KMS-11 (cell line): ENCODE measurements around the gene RNF213.

Experiments used
- H2AFZ ChIP-seq: fragments of 200-600 bp; sonication (generic); 2 replicates; pipeline ENCODE4 v1.6.1; 2016; ENCODE audit warnings: antibody characterized with exemption, mixed run types, low read depth
- H3K27ac ChIP-seq: fragments of 200-600 bp; sonication (generic); 2 replicates; pipeline ENCODE4 v1.6.1; 2016; ENCODE audit warnings: mild to moderate bottlenecking, mixed run types
- H3K27me3 ChIP-seq: fragments of 200-600 bp; sonication (generic); 2 replicates; pipeline ENCODE4 v1.6.1; 2017; ENCODE audit warnings: mild to moderate bottlenecking, low read depth, mixed run types, moderate library complexity; ENCODE audit not compliant: insufficient read depth
- H3K36me3 ChIP-seq: fragments of 200-600 bp; sonication (generic); 2 replicates; pipeline ENCODE4 v1.6.1; 2017; ENCODE audit warnings: mild to moderate bottlenecking, mixed run types; ENCODE audit not compliant: insufficient read depth
- H3K4me1 ChIP-seq: fragments of 200-600 bp; sonication (generic); 2 replicates; pipeline ENCODE4 v1.6.1; 2016; ENCODE audit warnings: mild to moderate bottlenecking, low read depth, mixed run types; ENCODE audit not compliant: poor library complexity, severe bottlenecking
- H3K4me2 ChIP-seq: fragments of 200-600 bp; sonication (generic); 2 replicates; pipeline ENCODE4 v1.7.0; 2016; ENCODE audit warnings: mild to moderate bottlenecking, mixed run types
- H3K4me3 ChIP-seq: fragments of 200-600 bp; sonication (generic); IDR thresholded peaks from 2 replicates; pipeline ENCODE4 v1.6.1; 2017; ENCODE audit warnings: low read depth, low read length, mixed read lengths; ENCODE audit not compliant: insufficient read depth
- H3K79me2 ChIP-seq: fragments of 200-600 bp; sonication (generic); 2 replicates; pipeline ENCODE4 v1.6.1; 2016; ENCODE audit warnings: low read depth, mixed run types; ENCODE audit not compliant: insufficient read depth
- H3K9ac ChIP-seq: fragments of 200-600 bp; sonication (generic); 2 replicates; pipeline ENCODE4 v1.6.1; 2016; ENCODE audit warnings: mild to moderate bottlenecking, mixed run types
- H4K20me1 ChIP-seq: fragments of 200-600 bp; sonication (generic); 2 replicates; pipeline ENCODE4 v1.6.1; 2016; ENCODE audit warnings: mild to moderate bottlenecking, mixed run types; ENCODE audit not compliant: insufficient read depth
- CTCF ChIP-seq: fragments of 200-600 bp; sonication (generic); conservative IDR thresholded peaks from 2 replicates; pipeline ENCODE4 v1.6.1; 2017; ENCODE audit warnings: low read depth, mild to moderate bottlenecking, antibody characterized with exemption, low read length, moderate library complexity, mixed read lengths

RNF213 gene

GRCh38 chr17:80427366-80428282 lies 167.0 kb downstream of the RNF213 start:
- Histone ChIP-seq H2AFZ (no peak overlapping the region), H3K27me3 (peaks cover 78% of the 10 kb centered on the region), H3K4me3 (no peak overlapping the region), H3K4me1 (no peaks in the 10 kb centered on the region), H3K27ac (no peak overlapping the region), H4K20me1 (no peaks in the 10 kb centered on the region), H3K36me3 (no peaks in the 10 kb centered on the region), H3K4me2 (no peak overlapping the region), H3K9ac (no peak overlapping the region), H3K79me2 (no peaks in the 10 kb centered on the region)
- no peak for TF ChIP-seq CTCF

- no peak overlapping the region for H3K4me3 ChIP-seq
- no peak overlapping the region for H3K9ac ChIP-seq
- no peaks in the 10 kb centered on the region for H3K79me2 ChIP-seq
- H3K27ac ChIP-seq, result no peak overlapping the region
- no peaks in the 10 kb centered on the region for H3K36me3 ChIP-seq
- H3K4me1 ChIP-seq, result no peaks in the 10 kb centered on the region
- no peak for TF ChIP-seq CTCF
- peaks cover 85% of the 10 kb centered on the region for H3K27me3 ChIP-seq
- H4K20me1 ChIP-seq, result no peaks in the 10 kb centered on the region
- no peak overlapping the region for H3K4me2 ChIP-seq
- no peak overlapping the region for H2AFZ ChIP-seq
Observed at GRCh38 chr17:80428363-80428762, 167.7 kb downstream of the RNF213 start.

GRCh38 chr17:80428796-80429195 lies 168.1 kb downstream of the RNF213 start:
- Histone ChIP-seq H3K4me3 (no peak overlapping the region), H3K27ac (no peak overlapping the region), H4K20me1 (no peaks in the 10 kb centered on the region), H3K9ac (no peak overlapping the region), H3K79me2 (no peaks in the 10 kb centered on the region), H2AFZ (no peak overlapping the region), H3K27me3 (peaks cover 90% of the 10 kb centered on the region), H3K4me1 (no peaks in the 10 kb centered on the region), H3K36me3 (no peaks in the 10 kb centered on the region), H3K4me2 (no peak overlapping the region)
- TF ChIP-seq CTCF, result no peak

GRCh38 chr17:80429356-80430275 lies 169.0 kb downstream of the RNF213 start:
- Histone ChIP-seq H2AFZ (no peak overlapping the region), H3K36me3 (no peaks in the 10 kb centered on the region), H3K27me3 (peaks cover 90% of the 10 kb centered on the region), H3K4me3 (no peak overlapping the region), H3K79me2 (no peaks in the 10 kb centered on the region), H3K4me1 (no peaks in the 10 kb centered on the region), H3K4me2 (no peak overlapping the region), H4K20me1 (no peaks in the 10 kb centered on the region), H3K27ac (no peak overlapping the region), H3K9ac (no peak overlapping the region)
- no peak for TF ChIP-seq CTCF
